ENCODE results near the gene TFAP2A.

Gene TFAP2A

DNA sequence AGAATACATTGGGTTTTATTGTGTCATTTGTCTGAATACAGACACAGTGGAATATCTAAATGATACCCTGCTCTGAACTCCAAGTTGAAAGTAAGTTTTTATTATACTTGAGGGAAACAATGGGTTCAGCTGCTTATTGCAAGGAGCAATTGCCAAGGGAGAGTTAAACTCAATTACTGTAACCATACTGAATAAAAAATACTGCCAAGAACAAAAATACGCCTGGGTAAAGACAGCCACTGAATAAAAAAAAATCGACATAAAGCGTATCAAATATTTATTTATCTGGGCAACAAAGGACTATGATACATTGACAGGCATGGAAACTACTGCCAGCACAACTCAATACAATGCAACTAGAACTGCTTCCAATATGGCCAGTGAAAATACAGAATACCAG is 18.1 kb downstream of the TFAP2A start:
- FAIRE-seq (no peak), DNase-seq (ENCODE audit: insufficient read length, low spot score) (no peak)
- TF ChIP-seq POLR2A (IDR thresholded peaks at IDR 0.05; ENCODE audit: low read depth, low read length) = no peak
- TF ChIP-seq PAX5 (IDR thresholded peaks at IDR 0.05; ENCODE audit: insufficient read depth, low read length, severe bottlenecking) = no peak
- TF ChIP-seq SPI1 (IDR thresholded peaks at IDR 0.05; ENCODE audit: low read depth, low read length) = no peak
- no peak for TF ChIP-seq TAF1 (IDR thresholded peaks at IDR 0.05; ENCODE audit: low read depth, low read length)
- TF ChIP-seq POLR2AphosphoS5 (IDR thresholded peaks at IDR 0.05; ENCODE audit: low read depth, low read length) = no peak
- no peak for TF ChIP-seq POU2F2 (IDR thresholded peaks at IDR 0.05; ENCODE audit: low read depth, low read length)

GRCh38 chr6:10395704-10396546 is 18.9 kb downstream of the TFAP2A start:
- TF ChIP-seq POU2F2 (IDR thresholded peaks at IDR 0.05; ENCODE audit: low read depth, low read length) (no peak), PAX5 (IDR thresholded peaks at IDR 0.05; ENCODE audit: insufficient read depth, low read length, severe bottlenecking) (no peak), SPI1 (IDR thresholded peaks at IDR 0.05; ENCODE audit: low read depth, low read length) (no peak), POLR2AphosphoS5 (IDR thresholded peaks at IDR 0.05; ENCODE audit: low read depth, low read length) (no peak)
- FAIRE-seq (no peak), DNase-seq (ENCODE audit: insufficient read length, low spot score) (no peak)

GRCh38 chr6:10395171-10395703 is 19.6 kb downstream of the TFAP2A start:
- DNase-seq (ENCODE audit: insufficient read length, low spot score) = no peak
- FAIRE-seq = no peak
- TF ChIP-seq TAF1 (IDR thresholded peaks at IDR 0.05; ENCODE audit: low read depth, low read length) (no peak), SPI1 (IDR thresholded peaks at IDR 0.05; ENCODE audit: low read depth, low read length) (no peak), POLR2A (IDR thresholded peaks at IDR 0.05; ENCODE audit: low read depth, low read length) (no peak), PAX5 (IDR thresholded peaks at IDR 0.05; ENCODE audit: insufficient read depth, low read length, severe bottlenecking) (no peak), POU2F2 (IDR thresholded peaks at IDR 0.05; ENCODE audit: low read depth, low read length) (no peak), POLR2AphosphoS5 (IDR thresholded peaks at IDR 0.05; ENCODE audit: low read depth, low read length) (no peak)

DNA sequence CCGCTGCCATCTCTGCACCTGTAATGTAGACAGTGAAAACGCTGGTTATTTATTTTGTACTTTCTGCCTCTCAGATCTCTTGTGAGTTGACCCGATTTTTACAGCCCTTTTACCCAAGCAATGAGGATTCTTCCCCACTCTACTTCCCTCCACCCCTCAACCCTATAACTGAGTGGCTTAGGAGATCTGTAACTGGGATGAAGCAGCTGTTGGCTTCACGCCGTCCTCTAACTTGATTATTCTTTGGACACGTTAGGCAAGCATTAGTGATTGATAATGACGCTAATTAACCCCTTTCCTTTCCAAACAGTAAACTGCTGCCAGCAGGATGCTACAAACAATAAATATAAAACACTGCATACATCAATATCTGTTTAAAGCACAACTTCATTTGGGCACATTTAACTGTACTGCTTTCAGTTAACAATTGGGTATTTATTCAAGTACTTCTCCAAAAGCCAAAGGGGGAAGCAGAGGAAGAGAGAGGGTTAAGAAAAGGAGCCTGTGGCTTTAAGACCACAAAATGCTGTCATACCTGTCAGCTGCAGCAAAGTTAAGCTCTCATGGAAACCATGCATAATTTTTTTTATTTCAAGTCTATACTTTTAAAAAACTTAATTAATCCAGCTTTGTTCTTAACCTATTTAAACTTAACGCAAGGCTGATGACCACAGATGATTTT is 21.2 kb downstream of the TFAP2A start:
- no peak for FAIRE-seq
- TF ChIP-seq POLR2A (IDR thresholded peaks at IDR 0.05; ENCODE audit: low read depth, low read length) (no peak), SPI1 (IDR thresholded peaks at IDR 0.05; ENCODE audit: low read depth, low read length) (no peak), PAX5 (IDR thresholded peaks at IDR 0.05; ENCODE audit: insufficient read depth, low read length, severe bottlenecking) (no peak), POU2F2 (IDR thresholded peaks at IDR 0.05; ENCODE audit: low read depth, low read length) (no peak), TAF1 (IDR thresholded peaks at IDR 0.05; ENCODE audit: low read depth, low read length) (no peak), POLR2AphosphoS5 (IDR thresholded peaks at IDR 0.05; ENCODE audit: low read depth, low read length) (no peak)
- no peak for DNase-seq (ENCODE audit: insufficient read length, low spot score)

DNA sequence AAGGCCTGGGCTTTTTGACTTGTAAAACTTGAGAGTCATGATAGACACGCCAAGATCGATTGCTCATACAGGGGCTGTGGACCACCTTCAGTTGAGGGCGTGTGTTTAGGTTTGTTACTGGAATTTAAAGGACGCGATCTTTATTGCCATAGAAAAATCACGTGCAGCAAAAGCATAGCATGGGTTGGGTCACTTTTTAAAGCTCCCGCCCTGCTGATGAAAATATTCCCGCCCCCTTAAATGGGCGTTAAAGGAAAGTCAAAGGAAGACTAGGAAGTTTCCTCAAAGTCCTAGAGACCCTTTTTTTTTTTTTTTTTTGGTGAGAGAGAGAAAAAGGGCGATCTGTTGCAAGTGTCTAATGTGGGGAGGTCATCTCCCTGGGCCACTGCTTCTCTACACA is 23.1 kb downstream of the TFAP2A start:
- no peak for FAIRE-seq

DNA sequence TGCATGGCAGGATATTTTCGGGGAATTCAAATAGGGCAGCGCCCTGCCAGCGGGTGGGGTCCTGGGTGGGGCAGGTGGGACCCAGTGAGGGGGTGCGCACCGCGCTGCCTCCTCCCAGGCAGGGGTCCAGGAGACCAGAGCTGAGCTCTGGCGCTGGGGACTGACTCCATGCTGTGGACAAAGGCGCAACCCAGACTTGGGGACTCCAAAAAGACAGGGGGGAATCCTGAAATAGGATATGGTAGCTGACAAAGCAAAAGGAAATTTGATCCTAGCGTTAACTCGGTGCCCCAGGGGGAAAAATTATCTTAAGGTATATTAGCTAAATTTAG is 23.6 kb downstream of the TFAP2A start:
- DNase-seq (ENCODE audit: insufficient read length, low spot score) = no peak
- FAIRE-seq = no peak
- TF ChIP-seq POU2F2 (IDR thresholded peaks at IDR 0.05; ENCODE audit: low read depth, low read length) (no peak), POLR2AphosphoS5 (IDR thresholded peaks at IDR 0.05; ENCODE audit: low read depth, low read length) (no peak), PAX5 (IDR thresholded peaks at IDR 0.05; ENCODE audit: insufficient read depth, low read length, severe bottlenecking) (no peak), POLR2A (IDR thresholded peaks at IDR 0.05; ENCODE audit: low read depth, low read length) (no peak), SPI1 (IDR thresholded peaks at IDR 0.05; ENCODE audit: low read depth, low read length) (no peak), TAF1 (IDR thresholded peaks at IDR 0.05; ENCODE audit: low read depth, low read length) (no peak)

More for the DNA sequence above, 23.1 kb downstream of the TFAP2A start:
- TF ChIP-seq PAX5 (IDR thresholded peaks at IDR 0.05; ENCODE audit: insufficient read depth, low read length, severe bottlenecking) (no peak), POU2F2 (IDR thresholded peaks at IDR 0.05; ENCODE audit: low read depth, low read length) (no peak), POLR2AphosphoS5 (IDR thresholded peaks at IDR 0.05; ENCODE audit: low read depth, low read length) (no peak), SPI1 (IDR thresholded peaks at IDR 0.05; ENCODE audit: low read depth, low read length) (no peak), POLR2A (IDR thresholded peaks at IDR 0.05; ENCODE audit: low read depth, low read length) (no peak), TAF1 (IDR thresholded peaks at IDR 0.05; ENCODE audit: low read depth, low read length) (no peak)
- DNase-seq (ENCODE audit: insufficient read length, low spot score) = no peak

DNA sequence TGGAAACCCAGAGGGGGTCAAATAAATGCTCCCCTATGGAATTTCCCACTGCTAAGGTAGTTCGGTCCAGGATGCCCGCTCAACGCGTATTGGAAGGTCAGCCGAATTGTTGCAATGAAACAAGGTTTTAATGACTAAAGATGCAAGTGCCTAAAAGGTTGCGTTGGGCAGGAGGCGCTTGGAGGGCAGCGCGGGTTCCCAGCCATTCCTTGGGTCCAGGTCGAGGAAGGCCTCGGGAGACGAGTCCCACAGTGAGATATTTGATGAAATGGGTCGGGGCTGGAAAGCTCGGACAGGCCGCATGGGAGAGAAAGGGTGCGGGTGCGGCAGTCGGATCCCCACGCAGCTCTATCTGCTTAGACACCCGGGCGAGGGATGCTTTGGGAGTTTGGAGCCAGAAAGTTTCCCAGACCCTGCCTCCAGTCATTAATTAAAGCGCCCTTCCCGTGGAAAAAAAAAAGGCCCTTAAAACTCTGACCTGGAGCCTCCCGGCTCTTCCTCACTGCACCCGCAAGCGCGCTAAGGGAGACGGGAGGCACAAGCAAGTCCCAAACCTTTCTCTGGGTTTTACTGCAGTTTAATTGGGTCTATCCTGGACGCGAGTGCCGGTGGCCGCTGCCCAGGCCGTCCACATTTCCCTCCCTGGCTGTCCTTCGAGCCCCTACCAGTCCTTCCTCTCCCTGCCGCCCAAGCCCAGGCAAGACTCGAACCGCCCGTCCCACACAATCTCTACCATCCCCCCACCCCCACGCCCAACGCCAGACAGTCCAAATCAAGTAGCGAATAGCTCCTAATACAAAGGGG is 24.2 kb downstream of the TFAP2A start:
- no peak for FAIRE-seq

GRCh38 chr6:10389739-10390494 is 25.0 kb downstream of the TFAP2A start:
- DNase-seq (ENCODE audit: insufficient read length, low spot score) (no peak), FAIRE-seq (no peak)
- TF ChIP-seq TAF1 (IDR thresholded peaks at IDR 0.05; ENCODE audit: low read depth, low read length) = no peak
- no peak for TF ChIP-seq POLR2AphosphoS5 (IDR thresholded peaks at IDR 0.05; ENCODE audit: low read depth, low read length)
- no peak for TF ChIP-seq POU2F2 (IDR thresholded peaks at IDR 0.05; ENCODE audit: low read depth, low read length)
- TF ChIP-seq SPI1 (IDR thresholded peaks at IDR 0.05; ENCODE audit: low read depth, low read length) = no peak
- no peak for TF ChIP-seq POLR2A (IDR thresholded peaks at IDR 0.05; ENCODE audit: low read depth, low read length)

More for the DNA sequence above, 24.2 kb downstream of the TFAP2A start:
- DNase-seq (ENCODE audit: insufficient read length, low spot score) = no peak
- no peak for TF ChIP-seq TAF1 (IDR thresholded peaks at IDR 0.05; ENCODE audit: low read depth, low read length)
- TF ChIP-seq POLR2AphosphoS5 (IDR thresholded peaks at IDR 0.05; ENCODE audit: low read depth, low read length) = no peak
- TF ChIP-seq POLR2A (IDR thresholded peaks at IDR 0.05; ENCODE audit: low read depth, low read length) = no peak
- TF ChIP-seq SPI1 (IDR thresholded peaks at IDR 0.05; ENCODE audit: low read depth, low read length) = no peak
- no peak for TF ChIP-seq PAX5 (IDR thresholded peaks at IDR 0.05; ENCODE audit: insufficient read depth, low read length, severe bottlenecking)
- TF ChIP-seq POU2F2 (IDR thresholded peaks at IDR 0.05; ENCODE audit: low read depth, low read length) = no peak
